ENCODE measurements around the gene NAA80.

Gene NAA80

GRCh38 chr3:50334339-50335075 is 35.3 kb upstream of the NAA80 start:
- TF ChIP-seq CTCF (IDR thresholded peaks at IDR 0.05) = no peak

- no peak for TF ChIP-seq CTCF (IDR thresholded peaks at IDR 0.05)
These were observed 34.6 kb upstream of the NAA80 start for GRCh38 chr3:50333744-50334328.

- TF ChIP-seq CTCF (IDR thresholded peaks at IDR 0.05) = no peak
These were observed 32.2 kb upstream of the NAA80 start for GRCh38 chr3:50331364-50331907.

- no peak for TF ChIP-seq CTCF (IDR thresholded peaks at IDR 0.05)
These were observed 31.1 kb upstream of the NAA80 start for GRCh38 chr3:50330330-50330729.

- no peak for TF ChIP-seq CTCF (IDR thresholded peaks at IDR 0.05)
These were observed 28.9 kb upstream of the NAA80 start, which contains the start of gene TUSC2 for GRCh38 chr3:50327943-50328691. Gene TUSC2, minus strand, starts transcription at chr3:50328223. Its CDS starts 124 bp downstream, at chr3:50328099.

GRCh38 chr3:50327129-50327528 is 27.9 kb upstream of the NAA80 start:
- TF ChIP-seq CTCF (IDR thresholded peaks at IDR 0.05) = no peak

GRCh38 chr3:50326182-50326541 is 27.0 kb upstream of the NAA80 start:
- no peak for TF ChIP-seq CTCF (IDR thresholded peaks at IDR 0.05)
